GM18858 (cell line): ENCODE measurements around the gene LAX1.
"Not testable (repeated sequence)": the region's sequence is repeated elsewhere in the genome, so short reads cannot be mapped to it uniquely, and the experiment has no call there.

ENCODE experiments used
- ATAC-seq: cut with Tn5 transposase; IDR thresholded peaks from one replicate; pipeline ENCODE4 v1.9.1; 2021; ENCODE audit not compliant: unreplicated experiment

The LAX1 gene, protein sequence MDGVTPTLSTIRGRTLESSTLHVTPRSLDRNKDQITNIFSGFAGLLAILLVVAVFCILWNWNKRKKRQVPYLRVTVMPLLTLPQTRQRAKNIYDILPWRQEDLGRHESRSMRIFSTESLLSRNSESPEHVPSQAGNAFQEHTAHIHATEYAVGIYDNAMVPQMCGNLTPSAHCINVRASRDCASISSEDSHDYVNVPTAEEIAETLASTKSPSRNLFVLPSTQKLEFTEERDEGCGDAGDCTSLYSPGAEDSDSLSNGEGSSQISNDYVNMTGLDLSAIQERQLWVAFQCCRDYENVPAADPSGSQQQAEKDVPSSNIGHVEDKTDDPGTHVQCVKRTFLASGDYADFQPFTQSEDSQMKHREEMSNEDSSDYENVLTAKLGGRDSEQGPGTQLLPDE

DNA sequence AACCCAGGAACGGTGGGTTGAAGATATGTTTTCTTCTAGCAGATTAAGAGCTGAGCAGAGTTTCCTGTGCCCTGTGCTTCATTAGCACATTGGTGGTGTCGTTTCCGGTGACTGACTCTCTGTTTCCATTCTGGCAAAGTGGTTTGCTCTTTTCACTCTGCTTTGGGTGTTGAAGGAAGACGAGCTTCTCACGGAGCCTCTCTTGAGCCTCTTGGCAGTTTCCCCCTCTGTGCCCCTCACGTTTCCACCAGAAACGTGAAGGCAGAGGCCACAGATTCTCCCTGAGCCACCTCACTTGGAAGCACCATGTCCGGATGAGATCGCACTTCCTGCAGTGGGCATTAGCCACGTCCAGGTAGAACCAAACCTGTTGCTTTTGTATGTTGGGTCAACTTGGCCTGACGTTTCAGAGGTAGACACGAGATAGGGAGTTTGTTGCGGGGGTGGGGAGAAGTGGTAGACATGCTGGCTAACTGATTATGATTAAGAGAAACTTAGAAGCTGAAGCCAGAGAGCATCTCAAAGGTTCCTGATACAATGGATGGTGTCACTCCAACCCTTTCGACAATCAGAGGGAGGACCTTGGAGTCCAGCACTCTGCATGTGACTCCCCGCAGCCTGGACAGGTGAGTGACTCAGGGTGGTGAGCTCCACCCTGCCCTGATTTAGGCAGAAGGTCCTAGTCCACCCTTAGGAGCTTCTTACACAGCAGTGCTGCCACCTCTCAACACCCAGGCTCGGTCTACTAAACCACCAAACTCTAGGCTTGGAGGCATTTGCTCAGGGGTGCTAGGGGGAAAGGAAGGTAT lies at the start of gene LAX1:
TSS of gene LAX1 (plus strand) at position 155 of the 809 bp plus-strand sequence. CDS start at position 538, 383 bp downstream.
- ATAC-seq: peak; percentile 68

DNA sequence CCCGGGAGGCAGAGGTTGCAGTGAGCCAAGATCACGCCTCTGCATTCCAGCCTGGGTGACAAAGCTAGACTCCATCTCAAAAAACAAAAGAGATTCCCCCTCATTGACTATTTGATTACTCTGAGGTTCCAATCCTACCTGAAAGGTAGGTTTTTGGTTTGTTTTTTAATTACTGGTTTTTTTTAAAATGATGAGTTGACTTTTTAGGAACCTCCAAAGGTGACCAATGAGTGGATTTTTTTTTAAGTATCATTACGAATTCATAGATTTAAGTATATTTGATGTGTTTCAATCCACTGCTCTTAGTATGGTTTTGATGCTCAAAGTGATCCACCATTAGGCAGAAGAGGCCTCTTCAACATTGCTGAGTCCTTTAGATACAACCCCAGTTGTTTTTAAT lies 47.9 kb upstream of the LAX1 start:
- no peak for ATAC-seq

DNA sequence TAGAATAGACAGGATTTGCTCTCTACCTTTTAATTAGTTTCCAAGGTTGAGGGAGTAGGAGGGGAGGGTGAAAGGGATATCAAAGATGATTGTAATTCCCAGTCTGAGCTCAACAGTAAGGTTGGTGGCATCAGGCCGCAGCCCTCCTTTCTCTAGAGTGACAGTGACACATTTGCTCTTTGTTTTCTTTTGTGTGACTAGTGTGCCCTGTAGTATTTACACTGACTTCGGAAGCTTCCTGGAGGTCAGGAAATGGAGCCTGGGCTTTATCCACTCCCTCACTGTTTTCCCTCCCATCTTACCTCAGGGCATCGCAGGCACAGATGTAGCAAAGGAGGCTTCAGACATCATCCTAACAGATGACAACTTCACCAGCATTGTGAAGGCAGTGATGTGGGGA lies 44.7 kb upstream of the LAX1 start:
- ATAC-seq: no peak

DNA sequence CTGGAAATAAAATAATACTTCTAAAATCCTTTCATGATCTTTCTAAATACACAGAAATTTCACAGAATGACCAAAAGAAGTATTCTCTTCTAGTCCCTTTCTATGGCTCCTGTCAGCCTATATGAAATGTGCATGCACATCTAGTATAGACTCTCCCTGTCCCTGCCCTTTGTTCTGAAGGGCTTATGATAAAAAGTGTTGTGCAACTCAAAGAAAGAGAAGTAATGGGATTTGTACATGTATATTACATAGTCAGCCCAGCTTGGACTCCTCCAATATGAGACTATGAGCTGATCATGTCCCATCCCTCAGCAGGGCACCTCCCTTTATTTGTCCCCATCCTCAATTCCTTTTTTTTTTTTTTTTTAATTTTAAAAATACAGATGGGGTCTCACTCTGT lies 42.1 kb upstream of the LAX1 start:
- ATAC-seq: no peak

DNA sequence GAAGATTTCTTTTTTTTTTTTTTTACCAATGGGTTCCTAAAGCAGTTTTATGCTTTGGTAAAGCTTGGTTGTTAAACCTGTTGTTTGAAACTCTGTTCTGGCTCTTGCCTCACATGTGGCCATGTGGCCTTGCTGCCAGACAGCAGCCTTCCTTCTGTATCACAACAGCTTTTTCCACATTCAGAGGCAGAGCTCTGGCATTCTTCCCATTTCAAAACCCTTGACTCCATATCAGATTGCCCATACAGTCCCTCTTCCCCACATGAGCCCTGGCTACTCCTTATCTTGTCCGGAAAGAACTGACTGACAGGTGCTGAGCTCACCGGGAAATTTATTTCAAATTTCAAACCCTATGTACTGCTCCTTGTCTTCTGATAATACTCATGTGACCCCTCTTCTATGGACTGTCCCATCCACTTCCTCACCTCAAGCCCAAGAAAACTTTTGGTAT lies 38.5 kb upstream of the LAX1 start:
- ATAC-seq: no peak

DNA sequence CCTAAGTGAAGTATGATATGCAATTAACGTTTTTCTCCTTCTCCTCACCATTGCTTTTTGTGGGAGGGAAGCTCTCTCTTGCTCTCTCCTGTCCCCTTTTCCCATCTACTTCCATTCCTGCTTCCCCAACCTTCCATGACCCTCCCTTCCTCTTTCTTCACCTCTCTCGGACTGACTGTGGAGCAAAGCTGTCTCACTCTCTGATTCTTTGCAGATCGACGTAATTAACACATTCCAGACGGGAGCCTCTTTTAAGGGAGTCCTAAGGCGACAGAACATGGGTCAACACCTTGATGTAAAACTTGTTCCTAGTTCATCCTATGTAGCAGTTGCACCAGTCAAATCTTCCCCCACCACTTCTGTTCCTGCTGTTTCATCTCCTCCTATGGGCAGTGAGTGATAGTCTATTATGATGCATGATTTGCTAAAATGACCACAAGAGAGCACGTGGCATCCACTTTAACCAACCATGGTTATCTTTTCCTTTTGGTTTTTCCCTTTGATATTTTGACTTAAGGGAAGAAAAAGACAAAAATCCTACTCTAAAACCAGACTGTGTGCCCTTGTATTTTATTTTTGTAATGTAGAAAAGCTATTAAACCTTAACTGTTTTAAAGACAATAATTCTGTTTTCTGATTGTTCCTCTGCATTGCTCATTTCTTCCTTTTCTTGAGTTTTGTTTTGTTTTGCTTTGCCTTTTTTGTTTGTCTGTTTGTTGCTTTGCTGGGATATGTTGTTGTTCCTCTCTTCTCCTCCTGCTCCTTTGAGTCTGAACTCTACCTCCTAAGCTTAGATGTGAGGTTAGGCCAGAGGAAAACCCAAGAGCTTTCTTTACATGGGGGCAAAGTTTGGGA lies 31.7 kb upstream of the LAX1 start:
- ATAC-seq: no peak

DNA sequence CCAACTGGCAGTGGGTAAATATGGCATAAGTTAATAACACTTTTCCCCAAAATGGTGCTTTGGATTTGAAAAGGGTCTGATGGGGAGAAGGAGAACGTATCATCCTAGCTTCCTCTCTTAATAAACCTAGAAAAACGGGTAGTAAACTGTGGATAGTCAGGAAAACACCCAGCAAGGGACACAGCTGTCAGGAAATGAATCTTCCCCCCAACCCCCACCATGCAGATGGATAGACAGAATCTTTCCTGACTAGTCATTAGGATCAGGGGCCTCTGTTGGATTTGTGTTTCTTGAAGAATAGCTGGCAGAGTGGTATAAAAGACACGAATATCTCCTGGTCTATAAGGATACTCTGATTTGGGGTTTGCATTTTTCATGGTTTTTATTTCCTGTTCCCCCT lies 22.5 kb upstream of the LAX1 start:
- ATAC-seq: no peak

DNA sequence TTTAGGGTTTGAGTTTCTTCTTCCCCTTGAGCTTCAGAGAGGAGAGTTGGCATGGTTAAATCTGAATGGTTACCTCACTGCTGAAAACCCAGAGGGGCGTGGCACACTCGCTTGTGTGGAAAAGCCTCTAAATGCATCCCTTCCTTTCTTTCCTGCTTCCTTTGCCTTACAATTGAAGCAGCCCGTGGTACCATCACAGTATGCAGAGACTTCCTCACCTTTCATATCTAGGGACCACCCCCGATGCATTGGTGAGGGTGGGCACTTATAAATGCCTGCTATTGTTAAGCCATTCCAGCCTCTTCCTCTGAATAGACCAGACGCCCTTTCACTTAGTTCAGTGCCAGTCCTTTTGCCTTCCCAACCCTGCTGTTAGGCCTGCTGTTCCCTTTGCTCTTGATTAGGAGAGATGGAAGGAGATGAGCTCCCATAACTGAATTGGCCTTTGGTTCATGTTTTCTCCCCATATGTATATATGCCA lies 21.9 kb upstream of the LAX1 start:
- no peak for ATAC-seq

DNA sequence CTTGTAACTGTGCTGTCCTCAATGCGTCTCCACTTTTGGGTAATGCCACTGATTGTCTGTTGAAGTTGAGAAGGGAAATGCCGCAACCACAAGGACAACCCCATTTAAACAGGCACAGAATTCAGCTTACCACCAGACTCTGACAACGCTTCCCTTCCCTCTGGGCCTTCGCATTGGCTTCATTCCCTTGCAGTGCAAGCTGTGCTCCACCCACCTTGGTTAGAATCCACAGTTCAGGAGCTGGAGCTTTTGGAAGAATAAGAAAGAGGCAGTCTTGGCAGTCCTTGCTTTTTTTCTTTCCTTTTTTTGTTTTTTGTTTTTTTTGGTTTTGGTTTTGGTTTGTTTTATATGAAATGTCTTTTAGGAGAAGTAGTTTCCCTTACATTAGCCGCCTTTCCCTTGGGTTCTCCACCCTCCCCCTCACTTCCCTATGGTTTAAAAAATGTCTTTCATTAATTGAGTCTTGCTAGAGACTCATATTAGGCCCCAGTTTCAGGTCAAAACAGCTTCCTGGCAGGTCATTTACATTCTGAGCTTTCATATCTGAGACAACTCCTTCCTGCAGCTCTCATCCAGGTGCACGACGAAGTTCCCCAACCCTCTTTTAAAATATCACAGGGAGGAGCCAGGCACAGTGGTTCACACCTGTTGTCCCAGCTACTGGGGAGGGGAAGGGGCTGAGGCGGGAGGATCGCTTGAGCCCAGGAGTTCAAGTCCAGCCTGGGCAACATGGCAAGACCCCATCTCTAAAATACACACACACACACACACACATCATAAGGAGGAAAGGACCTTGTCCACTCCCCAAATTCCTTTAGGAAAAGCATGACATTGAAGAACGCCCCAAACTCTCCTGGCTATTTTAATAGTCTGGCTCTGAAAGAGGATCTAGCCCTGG lies 20.7 kb upstream of the LAX1 start:
- no peak for ATAC-seq

DNA sequence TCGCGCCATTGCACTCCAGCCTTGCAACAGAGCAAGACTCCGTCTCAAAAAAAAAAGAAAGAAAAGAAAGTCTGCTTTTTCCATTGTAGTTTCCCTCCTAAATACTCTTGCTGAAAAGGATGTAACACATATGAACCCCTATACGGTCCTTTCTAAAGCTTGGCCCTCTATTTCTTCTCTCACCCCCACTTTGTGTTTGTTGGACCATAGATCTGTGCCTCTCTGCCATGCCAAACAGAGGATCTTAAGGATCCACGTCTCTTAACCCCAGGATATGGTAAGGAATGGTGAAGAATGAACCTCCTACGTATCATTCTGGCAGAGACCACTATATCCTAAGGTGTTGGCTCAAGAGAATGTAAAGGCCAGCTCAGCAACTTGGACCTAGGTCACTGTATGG lies 18.7 kb upstream of the LAX1 start:
- ATAC-seq: no peak

DNA sequence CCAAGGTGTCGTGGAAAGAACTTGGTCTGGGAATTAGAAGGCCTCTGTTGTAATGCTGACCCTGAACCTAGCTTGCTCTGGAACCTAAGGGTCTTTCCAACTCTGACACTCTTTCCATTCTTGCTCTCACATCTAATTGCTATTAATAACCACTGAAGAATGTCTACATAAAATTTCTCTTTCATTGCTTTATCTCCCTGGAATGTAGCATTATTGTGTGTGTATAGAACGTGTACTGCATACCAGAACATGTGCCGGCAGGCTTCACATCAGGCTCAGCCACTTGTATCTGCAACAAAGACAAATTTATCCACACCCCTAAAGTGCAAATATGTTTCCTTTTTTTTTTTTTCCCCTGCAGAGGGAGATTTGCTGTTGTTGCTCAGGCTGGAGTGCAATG lies 13.9 kb upstream of the LAX1 start:
- ATAC-seq: no peak

DNA sequence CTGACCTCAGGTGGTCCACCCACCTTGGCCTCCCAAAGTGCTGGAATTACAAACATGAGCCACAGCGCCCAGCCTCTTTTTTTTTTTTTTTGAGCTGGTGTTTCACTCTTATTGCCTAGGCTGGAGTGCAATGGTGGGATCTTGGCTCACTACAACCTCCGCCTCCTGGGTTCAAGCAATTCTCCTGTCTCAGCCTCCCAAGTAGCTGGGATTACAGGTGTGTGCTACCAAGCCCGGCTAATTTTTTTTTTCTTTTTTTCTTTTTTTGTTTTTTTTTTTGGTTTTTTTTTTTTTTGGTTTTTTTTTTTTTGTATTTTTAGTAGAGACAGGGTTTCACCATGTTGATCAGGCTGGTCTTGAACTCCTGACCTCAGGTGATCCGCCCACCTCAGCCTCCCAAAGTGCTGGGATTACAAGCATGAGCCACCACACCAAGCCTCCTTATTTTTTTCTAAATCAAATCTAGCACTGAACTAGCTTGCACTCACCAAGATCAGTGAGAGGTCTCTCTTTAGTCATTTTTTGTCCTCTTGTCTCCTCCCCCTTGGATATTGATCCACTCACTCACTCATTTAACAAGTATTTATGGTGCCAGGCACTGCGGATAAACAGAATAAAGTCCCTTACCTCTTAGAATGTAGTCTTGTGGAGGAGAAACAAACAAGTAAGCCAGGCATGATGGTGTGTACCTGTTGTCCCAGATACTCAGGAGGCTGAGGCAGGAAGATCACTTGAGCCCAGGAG lies 13.2 kb upstream of the LAX1 start:
- ATAC-seq: not testable (repeated sequence)

DNA sequence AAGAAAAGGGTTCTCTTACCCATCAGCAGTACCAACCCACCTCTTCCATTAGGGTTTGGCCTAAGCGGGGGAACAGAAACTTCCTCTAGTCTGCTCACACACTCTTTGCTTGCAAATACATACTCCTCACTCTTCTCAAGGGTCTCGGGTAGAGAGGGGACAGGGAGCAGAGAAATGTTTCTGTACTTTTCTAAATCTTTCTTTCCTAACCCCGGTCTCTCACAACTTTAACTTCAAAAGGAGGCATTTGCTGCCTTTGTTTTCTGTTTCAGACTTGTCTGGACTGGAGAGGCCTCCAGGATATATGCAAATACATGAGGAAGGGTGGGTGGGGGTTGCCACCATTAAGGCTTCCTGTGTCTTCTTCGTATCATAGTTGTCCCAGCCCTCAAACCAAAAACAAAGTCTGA lies 10.5 kb upstream of the LAX1 start:
- ATAC-seq: no peak

DNA sequence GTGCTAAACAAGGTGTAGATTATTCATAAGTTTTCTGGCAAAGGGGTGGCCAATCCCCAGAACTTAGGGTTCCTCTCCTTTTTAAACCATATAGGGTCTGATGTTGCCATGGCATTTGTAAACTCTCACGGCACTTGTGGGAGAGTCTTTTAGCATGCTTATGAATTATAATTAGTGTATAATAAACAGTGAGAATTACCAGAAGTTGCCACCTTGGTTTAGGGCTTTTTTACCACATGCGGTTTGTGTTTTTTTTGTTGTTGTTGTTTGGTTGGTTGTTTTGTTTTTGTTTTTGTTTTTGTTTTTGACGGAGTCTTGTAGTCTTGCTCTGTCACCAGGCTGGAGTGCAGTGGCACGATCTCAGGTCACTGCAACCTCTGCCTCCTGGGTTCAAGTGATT lies 8.9 kb upstream of the LAX1 start:
- ATAC-seq: no peak

DNA sequence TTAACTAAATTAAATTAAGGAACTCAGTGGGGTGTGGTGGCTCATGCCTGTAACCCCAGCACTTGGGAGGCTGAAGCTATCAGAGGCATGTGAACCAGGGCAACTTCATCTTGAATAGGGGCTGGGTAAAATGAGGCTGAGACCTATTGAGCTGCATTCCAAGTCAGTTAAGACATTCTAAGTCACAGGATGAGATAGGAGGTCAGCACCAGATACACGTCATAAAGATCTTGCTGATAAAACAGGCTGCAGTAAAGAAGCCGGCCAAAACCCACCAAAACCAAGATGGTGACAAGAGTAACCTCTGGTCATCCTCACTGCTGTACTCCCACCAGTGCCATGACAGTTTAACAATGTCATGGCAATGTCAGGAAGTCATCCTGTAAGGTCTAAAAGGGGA lies 6.2 kb upstream of the LAX1 start:
- not testable (repeated sequence) for ATAC-seq

DNA sequence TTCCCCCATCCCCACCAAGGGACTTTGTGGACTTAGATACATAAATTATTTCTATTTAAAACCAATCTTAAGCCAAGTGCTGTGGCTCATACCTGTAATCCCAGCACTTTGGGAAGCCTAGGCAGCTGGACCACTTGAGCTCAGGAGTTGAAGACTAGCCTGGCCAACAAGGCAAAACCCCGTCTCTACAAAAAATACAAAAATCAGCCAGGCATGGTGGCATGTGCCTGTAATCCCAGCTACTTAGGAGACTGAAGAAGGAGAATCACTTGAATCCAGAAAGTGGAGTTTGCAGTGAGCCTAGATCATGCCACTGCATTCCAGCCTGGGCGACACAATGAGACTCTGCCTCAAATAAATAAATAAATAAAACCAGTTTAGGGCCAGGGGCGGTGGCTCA lies 4.5 kb upstream of the LAX1 start:
- no peak for ATAC-seq

DNA sequence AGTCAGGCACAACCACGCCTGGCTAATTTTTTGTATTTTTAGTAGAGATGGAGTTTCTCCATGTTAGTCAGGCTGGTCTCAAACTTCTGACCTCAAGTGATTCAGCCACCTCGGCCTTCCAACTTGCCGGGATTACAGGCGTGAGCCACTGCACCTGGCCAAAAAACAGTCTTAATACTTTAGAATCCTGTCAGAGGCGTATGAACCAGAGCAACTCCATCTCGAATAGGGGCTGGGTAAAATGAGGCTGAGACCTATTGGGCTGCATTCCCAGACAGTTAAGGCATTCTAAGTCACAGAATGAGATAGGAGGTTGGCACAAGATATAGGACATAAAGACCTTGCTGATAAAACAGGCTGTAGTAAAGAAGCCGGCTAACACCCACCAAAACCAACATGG lies 3.0 kb upstream of the LAX1 start:
- not testable (repeated sequence) for ATAC-seq

DNA sequence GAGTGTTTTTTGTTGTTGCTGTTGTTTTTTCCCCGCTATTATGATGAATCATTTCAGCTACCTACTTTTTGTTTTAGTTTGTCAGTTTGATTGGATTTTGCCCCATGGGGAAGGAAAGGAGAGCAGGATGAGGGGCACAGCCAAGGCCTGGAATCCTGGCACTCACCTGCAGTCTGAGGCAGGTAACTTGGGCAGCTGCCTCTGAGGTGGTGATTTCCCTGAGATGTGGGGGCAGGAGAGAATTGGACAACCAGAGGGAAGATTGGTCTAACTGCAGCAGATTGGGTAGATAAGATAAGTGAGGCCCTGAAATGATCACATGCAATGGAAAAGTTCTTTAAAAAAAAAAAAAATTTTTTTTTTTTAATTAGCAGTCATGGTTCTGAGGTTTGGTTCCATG lies 1.5 kb upstream of the LAX1 start:
- no peak for ATAC-seq
